Trophoblast cell (in vitro differentiated cells and primary cell): Measurements from ENCODE around the gene EVX1.

Experiments
- DNase-seq, 2 donors: peaks; one replicate each; pipeline ENCODE4 v3.0.0-alpha.2; 2016
- H2AFZ ChIP-seq: 2 replicates; pipeline ENCODE4 v1.6.1; 2013; ENCODE audit warnings: low read length, moderate library complexity, mild to moderate bottlenecking; ENCODE audit not compliant: insufficient read depth, poor library complexity
- H2AK5ac ChIP-seq: 2 replicates; pipeline ENCODE4 v1.6.1; 2013; ENCODE audit warnings: mild to moderate bottlenecking, low read length
- H2BK120ac ChIP-seq: 2 replicates; pipeline ENCODE4 v1.6.1; 2013; ENCODE audit warnings: low read length, mild to moderate bottlenecking, moderate library complexity; ENCODE audit not compliant: insufficient read depth, poor library complexity
- H2BK12ac ChIP-seq: 2 replicates; pipeline ENCODE4 v1.6.1; 2013; ENCODE audit warnings: mild to moderate bottlenecking, low read length, moderate library complexity
- H2BK5ac ChIP-seq: 2 replicates; pipeline ENCODE4 v1.6.1; 2013; ENCODE audit warnings: low read length, low read depth, moderate library complexity, mild to moderate bottlenecking; ENCODE audit not compliant: poor library complexity
- H3K14ac ChIP-seq: 2 replicates; pipeline ENCODE4 v1.6.1; 2013; ENCODE audit warnings: mild to moderate bottlenecking, low read length
- H3K18ac ChIP-seq: 2 replicates; pipeline ENCODE4 v1.6.1; 2013; ENCODE audit warnings: mild to moderate bottlenecking, low read length
- H3K23ac ChIP-seq: 2 replicates; pipeline ENCODE4 v1.6.1; 2013; ENCODE audit warnings: low read length
- H3K27ac ChIP-seq: 2 replicates; pipeline ENCODE4 v1.5.1; 2013; ENCODE audit warnings: low read depth, mild to moderate bottlenecking, inconsistent platforms, low read length, moderate library complexity
- H3K27me3 ChIP-seq: 2 replicates; pipeline ENCODE4 v1.6.1; 2013; ENCODE audit warnings: inconsistent platforms, mild to moderate bottlenecking, low read length, moderate library complexity; ENCODE audit not compliant: insufficient read depth
- H3K36me3 ChIP-seq, 2 experiments: 1 replicate in 1 of 2; 2 replicates in 1 of 2; pipeline ENCODE4 v1.6.1; 2013; ENCODE audit warnings: low read length in 2 of 2, mild to moderate bottlenecking in 2 of 2, moderate library complexity in 1 of 2; ENCODE audit not compliant: insufficient read depth in 2 of 2, control insufficient read depth in 1 of 2
- H3K4ac ChIP-seq: 2 replicates; pipeline ENCODE4 v1.6.1; 2013; ENCODE audit warnings: low read depth, mild to moderate bottlenecking, low read length, moderate library complexity
- H3K4me1 ChIP-seq, 2 experiments: 1 replicate in 1 of 2; 2 replicates in 1 of 2; pipeline ENCODE4 v1.6.1; 2013; ENCODE audit warnings: low read length in 2 of 2, mild to moderate bottlenecking in 2 of 2, moderate library complexity in 1 of 2; ENCODE audit not compliant: insufficient read depth in 2 of 2, control insufficient read depth in 1 of 2
- H3K4me2 ChIP-seq: 2 replicates; pipeline ENCODE4 v1.6.1; 2013; ENCODE audit warnings: inconsistent platforms, mild to moderate bottlenecking, low read length, moderate library complexity
- H3K4me3 ChIP-seq: 2 replicates; pipeline ENCODE4 v1.5.1; 2013; ENCODE audit warnings: mild to moderate bottlenecking, low read depth, low read length, inconsistent platforms
- H3K79me1 ChIP-seq: one replicate; pipeline ENCODE4 v1.6.1; 2013; ENCODE audit warnings: low read length
- H3K79me2 ChIP-seq: 2 replicates; pipeline ENCODE4 v1.6.1; 2013; ENCODE audit warnings: low read length, mild to moderate bottlenecking; ENCODE audit not compliant: control insufficient read depth, insufficient read depth, poor library complexity
- H3K9ac ChIP-seq: 2 replicates; pipeline ENCODE4 v1.6.1; 2013; ENCODE audit warnings: mild to moderate bottlenecking, low read length
- H3K9me3 ChIP-seq: 2 replicates; pipeline ENCODE4 v1.6.1; 2013; ENCODE audit warnings: low read depth, mild to moderate bottlenecking, control low read depth, inconsistent platforms, low read length; ENCODE audit not compliant: insufficient read depth
- H4K12ac ChIP-seq: 2 replicates; pipeline ENCODE4 v1.6.1; 2013; ENCODE audit warnings: low read depth, mild to moderate bottlenecking, low read length, moderate library complexity
- H4K8ac ChIP-seq: 2 replicates; pipeline ENCODE4 v1.6.1; 2013; ENCODE audit warnings: low read depth, mild to moderate bottlenecking, low read length, moderate library complexity
- H4K91ac ChIP-seq: one replicate; pipeline ENCODE4 v1.6.1; 2013; ENCODE audit warnings: low read depth, mild to moderate bottlenecking, low read length, moderate library complexity
- WGBS: extraction: QIAGEN DNeasy Blood & Tissue Kit; methylation state at CpG from one replicate; pipeline ENCODE4 v1.1.7; 2013; ENCODE audit warnings: missing lambda C conversion rate; ENCODE audit not compliant: insufficient read length, insufficient coverage; ENCODE audit errors: extremely low coverage; 5-methylcytosine and 5-hydroxymethylcytosine counted together

EVX1 gene

GRCh38 chr7:27248911-27249723 is 6.5 kb downstream of the EVX1 start:
- Histone ChIP-seq H3K14ac (no peak overlapping the region), H2BK12ac (no peak overlapping the region)

GRCh38 chr7:27249724-27250556 is 7.3 kb downstream of the EVX1 start:
- no peak overlapping the region for H2BK5ac ChIP-seq
- peaks cover 11% of the 10 kb centered on the region for H3K9me3 ChIP-seq
- H3K79me2 ChIP-seq: no peaks in the 10 kb centered on the region
- H3K18ac ChIP-seq: no peak overlapping the region
- no peak overlapping the region for H4K12ac ChIP-seq
- H2AK5ac ChIP-seq: no peak overlapping the region
- H3K36me3 ChIP-seq: no peaks in the 10 kb centered on the region
- DNase-seq: no peak
- no CpG with 5 or more reads among the region's 19 CpGs for WGBS
- H3K4me3 ChIP-seq: no peak overlapping the region
- no peak overlapping the region for H3K23ac ChIP-seq
- H2AFZ ChIP-seq: no peak overlapping the region
- no peak overlapping the region for H2BK12ac ChIP-seq
- H3K14ac ChIP-seq: no peak overlapping the region
- no peak overlapping the region for H3K27ac ChIP-seq
- H3K79me1 ChIP-seq: no peaks in the 10 kb centered on the region
- no peak overlapping the region for H2BK120ac ChIP-seq
- no peak overlapping the region for H4K8ac ChIP-seq
- H3K4me2 ChIP-seq: no peak overlapping the region
- H3K9ac ChIP-seq: no peak overlapping the region
- peaks cover 87% of the 10 kb centered on the region for H3K27me3 ChIP-seq
- H3K4me1 ChIP-seq: peaks cover 8 to 13% of the 10 kb centered on the region in 2 experiments
- no peak overlapping the region for H3K4ac ChIP-seq
- H4K91ac ChIP-seq: no peak overlapping the region

More at GRCh38 chr7:27248911-27249723, 6.5 kb downstream of the EVX1 start:
- H3K36me3 ChIP-seq: no peaks in the 10 kb centered on the region
- peaks cover 16% of the 10 kb centered on the region for H3K9me3 ChIP-seq
- no peaks in the 10 kb centered on the region for H3K79me1 ChIP-seq
- no peak overlapping the region for H3K4ac ChIP-seq
- no peak overlapping the region for H3K27ac ChIP-seq
- no peak for DNase-seq
- no peak overlapping the region for H4K8ac ChIP-seq
- H4K91ac ChIP-seq: no peak overlapping the region
- peaks cover 9 to 15% of the 10 kb centered on the region in 2 experiments for H3K4me1 ChIP-seq
- H2BK5ac ChIP-seq: no peak overlapping the region
- no peak overlapping the region for H3K18ac ChIP-seq
- H3K4me2 ChIP-seq: no peak overlapping the region
- no peak overlapping the region for H3K9ac ChIP-seq
- H2AK5ac ChIP-seq: no peak overlapping the region
- no peak overlapping the region for H3K23ac ChIP-seq
- H4K12ac ChIP-seq: no peak overlapping the region
- no peaks in the 10 kb centered on the region for H3K79me2 ChIP-seq
- peaks cover 93% of the 10 kb centered on the region for H3K27me3 ChIP-seq
- no CpG with 5 or more reads among the region's 23 CpGs for WGBS
- no peak overlapping the region for H2BK120ac ChIP-seq
- no peak overlapping the region for H3K4me3 ChIP-seq
- H2AFZ ChIP-seq: no peak overlapping the region

- Histone ChIP-seq H3K9ac (no peak overlapping the region), H3K23ac (no peak overlapping the region), H4K91ac (no peak overlapping the region), H4K8ac (no peak overlapping the region), H2AK5ac (no peak overlapping the region), H3K4ac (no peak overlapping the region), H2BK120ac (no peak overlapping the region), H3K4me2 (no peak overlapping the region), H3K27ac (no peak overlapping the region), H4K12ac (no peak overlapping the region), H3K4me1 (peaks cover 5 to 10% of the 10 kb centered on the region in 2 experiments), H2AFZ (no peak overlapping the region), H3K79me1 (no peaks in the 10 kb centered on the region), H2BK5ac (no peak overlapping the region), H3K79me2 (no peaks in the 10 kb centered on the region), H3K4me3 (no peak overlapping the region), H3K27me3 (peaks cover 80% of the 10 kb centered on the region), H3K9me3 (peaks cover 5% of the 10 kb centered on the region), H3K14ac (no peak overlapping the region), H2BK12ac (no peak overlapping the region), H3K18ac (no peak overlapping the region), H3K36me3 (no peaks in the 10 kb centered on the region)
- WGBS: no CpG with 5 or more reads among the region's 6 CpGs
- DNase-seq: no peak
Measured at GRCh38 chr7:27250557-27251070, 8.0 kb downstream of the EVX1 start.

- Histone ChIP-seq H3K36me3 (no peaks in the 10 kb centered on the region), H3K4ac (no peak overlapping the region), H4K91ac (no peak overlapping the region), H3K14ac (no peak overlapping the region), H3K4me1 (peaks cover 0 to 5% of the 10 kb centered on the region in 2 experiments), H4K12ac (no peak overlapping the region), H2AFZ (peak overlapping the region; percentile 53), H3K27me3 (peaks cover 75% of the 10 kb centered on the region), H3K4me2 (peak overlapping the region; percentile 59), H3K23ac (no peak overlapping the region), H3K4me3 (no peak overlapping the region), H3K27ac (no peak overlapping the region), H3K79me2 (no peaks in the 10 kb centered on the region), H2BK5ac (no peak overlapping the region), H3K9me3 (peaks cover under 1% of the 10 kb centered on the region), H4K8ac (no peak overlapping the region), H2AK5ac (no peak overlapping the region), H3K79me1 (no peaks in the 10 kb centered on the region), H2BK120ac (no peak overlapping the region), H3K9ac (no peak overlapping the region), H3K18ac (no peak overlapping the region), H2BK12ac (no peak overlapping the region)
- no peak for DNase-seq
- no CpG with 5 or more reads among the region's 29 CpGs for WGBS
Measured at GRCh38 chr7:27251136-27251651, 8.6 kb downstream of the EVX1 start.
